HepG2 (cell line): ENCODE data around the gene RAD23A. TPM values are rescaled to one million over a fixed set of nuclear protein-coding genes. Genes with fewer than 3 reads are reported as not detected.
A peak's percentile ranks its signal among the peaks of the same experiment; 100 is the strongest.

Experiments used
- BHLHE40 ChIP-seq: IDR thresholded peaks from 2 replicates; pipeline ENCODE4 v1.6.1; 2011; ENCODE audit warnings: low read length, improper control_type of control experiment
- BRD4 ChIP-seq: sonication (generic); formaldehyde crosslinking; IDR thresholded peaks from 2 replicates; pipeline ENCODE4 v1.4.0; 2020; ENCODE audit warnings: missing genetic modification reagents
- EHMT2 ChIP-seq: fragments of 200-600 bp; sonication (generic); IDR thresholded peaks from 2 replicates; pipeline ENCODE4 v1.7.0; 2017; ENCODE audit warnings: antibody characterized with exemption, low read depth, low read length, borderline replicate concordance
- HNF1A ChIP-seq, 2 experiments: sonication (generic) in 1 of 2; formaldehyde crosslinking in 1 of 2; IDR thresholded peaks; 2 replicates each; pipeline versions ENCODE4 v1.4.0 to v1.6.1; 2016 to 2020; ENCODE audit warnings: borderline replicate concordance in 1 of 2, low read depth in 1 of 2, mild to moderate bottlenecking in 1 of 2, missing genetic modification reagents in 1 of 2
- KMT2B ChIP-seq: IDR thresholded peaks from 2 replicates; pipeline ENCODE4 v1.6.1; 2016; ENCODE audit warnings: missing genetic modification reagents, missing compliant biosample characterization
- MAX ChIP-seq: IDR thresholded peaks from 2 replicates; pipeline ENCODE4 v1.6.1; 2012; ENCODE audit warnings: inconsistent platforms
- MEF2D ChIP-seq: sonication (generic); formaldehyde crosslinking; IDR thresholded peaks from 2 replicates; pipeline ENCODE4 v1.5.1; 2020; ENCODE audit warnings: mild to moderate bottlenecking, missing genetic modification reagents
- MTERF4 ChIP-seq: sonication (generic); formaldehyde crosslinking; IDR thresholded peaks from 2 replicates; pipeline ENCODE4 v1.8.0; 2023; ENCODE audit warnings: mild to moderate bottlenecking, missing genetic modification reagents
- NPAS2 ChIP-seq: sonication (generic); formaldehyde crosslinking; IDR thresholded peaks from 2 replicates; pipeline ENCODE4 v1.8.0; 2022; ENCODE audit warnings: mild to moderate bottlenecking, missing genetic modification reagents, borderline replicate concordance
- NR2C2 ChIP-seq: sonication (generic); formaldehyde crosslinking; IDR thresholded peaks from 2 replicates; pipeline ENCODE4 v1.4.0; 2020; ENCODE audit warnings: missing genetic modification reagents, mild to moderate bottlenecking, moderate library complexity, borderline replicate concordance
- PTBP1 ChIP-seq: fragments of 200-400 bp; formaldehyde crosslinking; IDR thresholded peaks from 2 replicates; pipeline ENCODE4 v1.6.1; 2018; ENCODE audit warnings: low read length, low read depth; ENCODE audit not compliant: poor library complexity, severe bottlenecking
- RBAK ChIP-seq: sonication (generic); formaldehyde crosslinking; IDR thresholded peaks from 2 replicates; pipeline ENCODE4 v1.5.1; 2020; ENCODE audit warnings: mild to moderate bottlenecking, missing genetic modification reagents
- RFX3 ChIP-seq: IDR thresholded peaks from 2 replicates; pipeline ENCODE4 v1.6.1; 2016; ENCODE audit warnings: missing biosample characterization, missing genetic modification reagents
- SMAD9 ChIP-seq: sonication (generic); formaldehyde crosslinking; IDR thresholded peaks from 2 replicates; pipeline ENCODE4 v1.5.1; 2020; ENCODE audit warnings: mild to moderate bottlenecking, missing genetic modification reagents
- SMYD3 ChIP-seq: sonication (generic); formaldehyde crosslinking; IDR thresholded peaks from 2 replicates; pipeline ENCODE4 v1.8.1; 2023; ENCODE audit warnings: mild to moderate bottlenecking, missing genetic modification reagents
- TCF7 ChIP-seq: sonication (generic); IDR thresholded peaks from 2 replicates; pipeline ENCODE4 v1.6.1; 2016; ENCODE audit warnings: antibody characterized with exemption, low read depth
- TOPORS ChIP-seq: sonication (generic); formaldehyde crosslinking; IDR thresholded peaks from 2 replicates; pipeline ENCODE4 v1.8.0; 2023; ENCODE audit warnings: mild to moderate bottlenecking, missing genetic modification reagents
- ZKSCAN1 ChIP-seq: fragments of 150-350 bp; IDR thresholded peaks from 2 replicates; pipeline ENCODE4 v1.6.1; 2014; ENCODE audit warnings: low read length
- ZMAT3 ChIP-seq: sonication (generic); formaldehyde crosslinking; conservative IDR thresholded peaks from 2 replicates; pipeline ENCODE4 v1.7.0; 2021; ENCODE audit warnings: missing genetic modification reagents
- ZMYM2 ChIP-seq: sonication (generic); formaldehyde crosslinking; IDR thresholded peaks from 2 replicates; pipeline ENCODE4 v1.8.0; 2022; ENCODE audit warnings: mild to moderate bottlenecking, missing genetic modification reagents
- ZNF629 ChIP-seq: sonication (generic); formaldehyde crosslinking; conservative IDR thresholded peaks from 2 replicates; pipeline ENCODE4 v1.5.0; 2020; ENCODE audit warnings: missing genetic modification reagents
- ZNF777 ChIP-seq: sonication (generic); formaldehyde crosslinking; IDR thresholded peaks from 2 replicates; pipeline ENCODE4 v1.4.0; 2020; ENCODE audit warnings: missing genetic modification reagents
- ZNF800 ChIP-seq: sonication (generic); formaldehyde crosslinking; IDR thresholded peaks from 2 replicates; pipeline ENCODE4 v1.4.0; 2020; ENCODE audit warnings: missing genetic modification reagents
- ZNF883 ChIP-seq: sonication (generic); formaldehyde crosslinking; IDR thresholded peaks from 2 replicates; pipeline ENCODE4 v1.5.1; 2020; ENCODE audit warnings: mild to moderate bottlenecking, missing genetic modification reagents; ENCODE audit errors: not compliant biosample characterization
- polyA plus RNA-seq, 8 experiments: library from polyadenylated mRNA; depleted of rRNA in 3 of 8; stranded (reverse) in 7 of 8; unstranded in 1 of 8; fragments of >200 nt; fragmentation: Illumina TruSeq in 4 of 8; extraction: Trizol in 4 of 8; gene quantifications; 2 replicates each; pipeline versions ENCODE4 v1.2.1 to v1.2.3, GENCODE V29; 2011 to 2016; ENCODE audit warnings: low read depth in 4 of 8, missing spikeins in 1 of 8, mixed read lengths in 1 of 8; ENCODE audit not compliant: insufficient read depth in 1 of 8
- total RNA-seq, 5 experiments: library from RNA; depleted of rRNA; stranded (reverse); fragments of >200 nt; fragmentation: Illumina TruSeq; extraction: Trizol; gene quantifications; 2 replicates each; pipeline ENCODE4 v1.2.3, GENCODE V29; 2016; ENCODE audit warnings: low read depth in 1 of 5

Gene RAD23A
- total and polyA plus RNA-seq, 2 of the 13 experiments (the other 11 are each of a cell fraction or from before 2014, with no cell fraction given), result 42.5 to 54.2 TPM

GRCh38 chr19:12983542-12984142, 38.0 kb downstream of the RAD23A start (continued):
- TF ChIP-seq HNF1A (IDR thresholded peaks at IDR 0.05; ENCODE audit: low read depth), result no peak
- TF ChIP-seq HNF1A (CRISPR knock-in tag; IDR thresholded peaks at IDR 0.05; ENCODE audit: borderline replicate concordance), result peak; percentile 51; the same call in 1 of the 2 replicates
- no peak for TF ChIP-seq ZNF883 (CRISPR knock-in tag)
- peak; percentile 31; the same call in 1 of the 2 replicates for TF ChIP-seq NR2C2
- TF ChIP-seq TOPORS (CRISPR knock-in tag), result no peak
- TF ChIP-seq MTERF4 (CRISPR knock-in tag), result no peak
- no peak; the same call in 1 of the 2 replicates for TF ChIP-seq SMYD3 (CRISPR knock-in tag)
- peak; percentile 39; the same call in 1 of the 2 replicates for TF ChIP-seq ZNF777 (CRISPR knock-in tag)
- no peak for TF ChIP-seq SMAD9 (CRISPR knock-in tag)
- no peak for TF ChIP-seq RBAK (CRISPR knock-in tag)
- peak; percentile 63 for TF ChIP-seq MAX
- TF ChIP-seq MEF2D (CRISPR knock-in tag), result no peak
- peak; percentile 89 for TF ChIP-seq BHLHE40
- TF ChIP-seq KMT2B (CRISPR knock-in tag), result 0 out of 2 replicates have a peak, but pooled peaks have one; percentile 12
- no peak for TF ChIP-seq TCF7
- TF ChIP-seq PTBP1, result no peak
- no peak for TF ChIP-seq RFX3 (CRISPR knock-in tag)
- TF ChIP-seq ZNF800 (CRISPR knock-in tag), result no peak
- TF ChIP-seq ZMYM2, result no peak
- 0 out of 2 replicates have a peak, but pooled peaks have one; percentile 17 for TF ChIP-seq BRD4 (CRISPR knock-in tag)
- TF ChIP-seq EHMT2, result no peak
- TF ChIP-seq ZKSCAN1, result no peak
- no peak for TF ChIP-seq ZMAT3 (CRISPR knock-in tag)
- TF ChIP-seq NPAS2, result no peak
- peak; percentile 86 for TF ChIP-seq ZNF629 (CRISPR knock-in tag)
